HepG2 (cell line): ENCODE results near the gene NIP7. TPM values are rescaled to one million over a fixed set of nuclear protein-coding genes. Genes with fewer than 3 reads are reported as not detected.

ENCODE experiments used
- FOSL2 ChIP-seq: sonication (generic); formaldehyde crosslinking; IDR thresholded peaks from 2 replicates; pipeline ENCODE4 v1.4.0; 2020; ENCODE audit warnings: missing genetic modification reagents
- GTF2F1 ChIP-seq: fragments of 150-350 bp; IDR thresholded peaks from 2 replicates; pipeline ENCODE4 v1.6.1; 2014; ENCODE audit warnings: low read length
- MXI1 ChIP-seq: IDR thresholded peaks from 3 replicates; pipeline ENCODE4 v1.6.1; 2012; ENCODE audit warnings: low read depth, low read length, inconsistent platforms, borderline replicate concordance
- NFIC ChIP-seq: IDR thresholded peaks from 2 replicates; pipeline ENCODE4 v1.6.1; 2012; ENCODE audit warnings: mild to moderate bottlenecking, low read length, inconsistent platforms
- NFYC ChIP-seq: IDR thresholded peaks from 2 replicates; pipeline ENCODE4 v1.6.1; 2016; ENCODE audit warnings: missing genetic modification reagents, missing compliant biosample characterization
- POGZ ChIP-seq: sonication (generic); formaldehyde crosslinking; IDR thresholded peaks from 2 replicates; pipeline ENCODE4 v1.4.0; 2020; ENCODE audit warnings: mild to moderate bottlenecking, missing genetic modification reagents
- RNF219 ChIP-seq: sonication (generic); formaldehyde crosslinking; IDR thresholded peaks from 2 replicates; pipeline ENCODE4 v1.5.0; 2020; ENCODE audit warnings: mild to moderate bottlenecking, missing genetic modification reagents
- THYN1 ChIP-seq: sonication (generic); formaldehyde crosslinking; IDR thresholded peaks from 2 replicates; pipeline ENCODE4 v1.8.1; 2023; ENCODE audit warnings: low read depth, mild to moderate bottlenecking, moderate library complexity, missing genetic modification reagents, borderline replicate concordance
- TOPORS ChIP-seq: sonication (generic); formaldehyde crosslinking; IDR thresholded peaks from 2 replicates; pipeline ENCODE4 v1.8.0; 2023; ENCODE audit warnings: mild to moderate bottlenecking, missing genetic modification reagents
- ZBTB21 ChIP-seq: sonication (generic); formaldehyde crosslinking; IDR thresholded peaks from 2 replicates; pipeline ENCODE4 v1.4.0; 2020; ENCODE audit warnings: missing genetic modification reagents
- ZNF230 ChIP-seq: sonication (generic); formaldehyde crosslinking; IDR thresholded peaks from 2 replicates; pipeline ENCODE4 v1.4.0; 2020; ENCODE audit warnings: mild to moderate bottlenecking, missing genetic modification reagents
- ZNF382 ChIP-seq: sonication (generic); formaldehyde crosslinking; IDR thresholded peaks from 2 replicates; pipeline ENCODE4 v1.5.0; 2020; ENCODE audit warnings: missing genetic modification reagents, mild to moderate bottlenecking, borderline replicate concordance
- ZNF687 ChIP-seq: sonication (generic); formaldehyde crosslinking; IDR thresholded peaks from 2 replicates; pipeline ENCODE4 v1.5.1; 2020; ENCODE audit warnings: mild to moderate bottlenecking, missing genetic modification reagents, moderate library complexity
- polyA plus RNA-seq, 8 experiments: library from polyadenylated mRNA; depleted of rRNA in 3 of 8; stranded (reverse) in 7 of 8; unstranded in 1 of 8; fragments of >200 nt; fragmentation: Illumina TruSeq in 4 of 8; extraction: Trizol in 4 of 8; gene quantifications; 2 replicates each; pipeline versions ENCODE4 v1.2.1 to v1.2.3, GENCODE V29; 2011 to 2016; ENCODE audit warnings: low read depth in 4 of 8, missing spikeins in 1 of 8, mixed read lengths in 1 of 8; ENCODE audit not compliant: insufficient read depth in 1 of 8
- total RNA-seq, 5 experiments: library from RNA; depleted of rRNA; stranded (reverse); fragments of >200 nt; fragmentation: Illumina TruSeq; extraction: Trizol; gene quantifications; 2 replicates each; pipeline ENCODE4 v1.2.3, GENCODE V29; 2016; ENCODE audit warnings: low read depth in 1 of 5
- TF ChIP-seq, protein P1 (sequence below): sonication (generic); formaldehyde crosslinking; IDR thresholded peaks from 2 replicates; pipeline ENCODE4 v1.5.0; 2020; ENCODE audit warnings: missing genetic modification reagents
- TF ChIP-seq, protein P2 (sequence below): sonication (generic); formaldehyde crosslinking; IDR thresholded peaks from 2 replicates; pipeline ENCODE4 v1.8.0; 2022; ENCODE audit warnings: mild to moderate bottlenecking, missing genetic modification reagents
- TF ChIP-seq, protein P3 (sequence below): sonication (generic); formaldehyde crosslinking; IDR thresholded peaks from 2 replicates; pipeline ENCODE4 v1.4.0; 2020; ENCODE audit warnings: mild to moderate bottlenecking, missing genetic modification reagents
- TF ChIP-seq, protein P4 (sequence below): sonication (generic); formaldehyde crosslinking; IDR thresholded peaks from 2 replicates; pipeline ENCODE4 v1.5.1; 2020; ENCODE audit warnings: missing genetic modification reagents, mild to moderate bottlenecking, borderline replicate concordance

Gene NIP7
- total and polyA plus RNA-seq, 2 of the 13 experiments (the other 11 are each of a cell fraction or from before 2014, with no cell fraction given) = 15.3 to 114 TPM

DNA sequence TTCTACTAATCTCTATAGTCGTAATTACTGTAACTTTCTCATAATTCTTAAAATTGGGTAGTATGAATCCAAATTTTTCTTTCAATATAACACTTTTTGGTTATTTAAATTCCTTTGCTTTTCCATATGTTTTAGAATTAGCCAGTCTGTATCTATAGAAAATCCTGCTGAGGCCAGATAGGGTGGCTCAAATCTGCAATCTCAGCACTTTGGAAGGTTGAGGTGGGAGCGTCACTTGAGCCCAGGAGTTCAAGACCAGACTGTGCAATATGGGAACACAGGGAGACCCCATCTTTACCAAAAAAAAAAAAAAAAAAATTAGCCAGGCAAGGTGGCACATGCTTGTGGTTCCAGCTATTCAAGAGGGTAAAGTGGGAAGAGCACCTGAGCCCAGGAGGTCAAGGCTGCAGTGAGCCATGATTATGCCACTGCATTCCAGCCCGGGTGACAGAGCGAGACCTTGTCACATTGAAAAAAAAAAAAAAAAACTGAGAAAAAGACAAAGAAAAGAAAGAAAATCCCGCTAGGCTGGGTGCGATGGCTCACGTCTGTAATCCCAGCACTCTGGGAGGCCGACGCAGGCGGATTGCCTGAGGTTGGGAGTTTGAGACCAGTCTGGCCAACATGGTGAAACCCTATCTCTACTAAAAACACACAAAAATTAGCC is 37.0 kb downstream of the NIP7 start (continued):
- TF ChIP-seq, protein P1, sequence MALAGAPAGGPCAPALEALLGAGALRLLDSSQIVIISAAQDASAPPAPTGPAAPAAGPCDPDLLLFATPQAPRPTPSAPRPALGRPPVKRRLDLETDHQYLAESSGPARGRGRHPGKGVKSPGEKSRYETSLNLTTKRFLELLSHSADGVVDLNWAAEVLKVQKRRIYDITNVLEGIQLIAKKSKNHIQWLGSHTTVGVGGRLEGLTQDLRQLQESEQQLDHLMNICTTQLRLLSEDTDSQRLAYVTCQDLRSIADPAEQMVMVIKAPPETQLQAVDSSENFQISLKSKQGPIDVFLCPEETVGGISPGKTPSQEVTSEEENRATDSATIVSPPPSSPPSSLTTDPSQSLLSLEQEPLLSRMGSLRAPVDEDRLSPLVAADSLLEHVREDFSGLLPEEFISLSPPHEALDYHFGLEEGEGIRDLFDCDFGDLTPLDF (CRISPR knock-in tag) = no peak
- no peak for TF ChIP-seq ZNF382 (CRISPR knock-in tag)
- no peak for TF ChIP-seq NFYC (CRISPR knock-in tag)
- TF ChIP-seq, protein P2, sequence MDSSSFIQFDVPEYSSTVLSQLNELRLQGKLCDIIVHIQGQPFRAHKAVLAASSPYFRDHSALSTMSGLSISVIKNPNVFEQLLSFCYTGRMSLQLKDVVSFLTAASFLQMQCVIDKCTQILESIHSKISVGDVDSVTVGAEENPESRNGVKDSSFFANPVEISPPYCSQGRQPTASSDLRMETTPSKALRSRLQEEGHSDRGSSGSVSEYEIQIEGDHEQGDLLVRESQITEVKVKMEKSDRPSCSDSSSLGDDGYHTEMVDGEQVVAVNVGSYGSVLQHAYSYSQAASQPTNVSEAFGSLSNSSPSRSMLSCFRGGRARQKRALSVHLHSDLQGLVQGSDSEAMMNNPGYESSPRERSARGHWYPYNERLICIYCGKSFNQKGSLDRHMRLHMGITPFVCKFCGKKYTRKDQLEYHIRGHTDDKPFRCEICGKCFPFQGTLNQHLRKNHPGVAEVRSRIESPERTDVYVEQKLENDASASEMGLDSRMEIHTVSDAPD (CRISPR knock-in tag) = no peak
- peak; percentile 35; the same call in 1 of the 2 replicates for TF ChIP-seq ZNF687 (CRISPR knock-in tag)
- no peak for TF ChIP-seq TOPORS (CRISPR knock-in tag)
- no peak for TF ChIP-seq THYN1 (CRISPR knock-in tag)
- TF ChIP-seq, protein P3, sequence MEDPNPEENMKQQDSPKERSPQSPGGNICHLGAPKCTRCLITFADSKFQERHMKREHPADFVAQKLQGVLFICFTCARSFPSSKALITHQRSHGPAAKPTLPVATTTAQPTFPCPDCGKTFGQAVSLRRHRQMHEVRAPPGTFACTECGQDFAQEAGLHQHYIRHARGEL (CRISPR knock-in tag) = no peak
- TF ChIP-seq ZNF230 (CRISPR knock-in tag) = no peak
- no peak for TF ChIP-seq ZBTB21
- TF ChIP-seq FOSL2 = 0 out of 2 replicates have a peak, but pooled peaks have one; percentile 20
- TF ChIP-seq, protein P4, sequence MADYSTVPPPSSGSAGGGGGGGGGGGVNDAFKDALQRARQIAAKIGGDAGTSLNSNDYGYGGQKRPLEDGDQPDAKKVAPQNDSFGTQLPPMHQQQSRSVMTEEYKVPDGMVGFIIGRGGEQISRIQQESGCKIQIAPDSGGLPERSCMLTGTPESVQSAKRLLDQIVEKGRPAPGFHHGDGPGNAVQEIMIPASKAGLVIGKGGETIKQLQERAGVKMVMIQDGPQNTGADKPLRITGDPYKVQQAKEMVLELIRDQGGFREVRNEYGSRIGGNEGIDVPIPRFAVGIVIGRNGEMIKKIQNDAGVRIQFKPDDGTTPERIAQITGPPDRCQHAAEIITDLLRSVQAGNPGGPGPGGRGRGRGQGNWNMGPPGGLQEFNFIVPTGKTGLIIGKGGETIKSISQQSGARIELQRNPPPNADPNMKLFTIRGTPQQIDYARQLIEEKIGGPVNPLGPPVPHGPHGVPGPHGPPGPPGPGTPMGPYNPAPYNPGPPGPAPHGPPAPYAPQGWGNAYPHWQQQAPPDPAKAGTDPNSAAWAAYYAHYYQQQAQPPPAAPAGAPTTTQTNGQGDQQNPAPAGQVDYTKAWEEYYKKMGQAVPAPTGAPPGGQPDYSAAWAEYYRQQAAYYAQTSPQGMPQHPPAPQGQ (CRISPR knock-in tag) = no peak
- no peak for TF ChIP-seq RNF219
- peak; percentile 45; the same call in 1 of the 2 replicates for TF ChIP-seq POGZ (CRISPR knock-in tag)
- no peak; the same call in 1 of the 2 replicates for TF ChIP-seq NFIC
- TF ChIP-seq GTF2F1 = no peak
- no peak for TF ChIP-seq MXI1
